Omental fat pad (tissue), 4 donors: ENCODE measurements around the gene HES3. TPM values are rescaled to one million over a fixed set of nuclear protein-coding genes. Genes with fewer than 3 reads are reported as not detected.

Experiments used
- ATAC-seq: fragments of 150-250 bp; one replicate; pipeline ENCODE4 v1.9.1; 2016; ENCODE audit warnings: mild to moderate bottlenecking, moderate library complexity; ENCODE audit not compliant: low FRiP score
- DNase-seq: peaks from one replicate; pipeline ENCODE4 v3.0.0-alpha.2; 2019; ENCODE audit warnings: low spot score
- total RNA-seq, 4 donors: library from RNA; depleted of rRNA; stranded (reverse); fragments of >200 nt; gene quantifications; one replicate each; pipeline ENCODE4 v1.1.0, GENCODE V29; 2016
- TF ChIP-seq, protein P1 (sequence below), 3 donors: fragments of 450-650 bp; IDR thresholded peaks; one replicate each; pipeline ENCODE4 v1.5.1; 2016 to 2017; ENCODE audit warnings: antibody characterized with exemption in 3 of 3, mild to moderate bottlenecking in 3 of 3, moderate library complexity in 2 of 3

Gene HES3
- total RNA-seq, 4 donors from 2014 or later, result not detected

DNA sequence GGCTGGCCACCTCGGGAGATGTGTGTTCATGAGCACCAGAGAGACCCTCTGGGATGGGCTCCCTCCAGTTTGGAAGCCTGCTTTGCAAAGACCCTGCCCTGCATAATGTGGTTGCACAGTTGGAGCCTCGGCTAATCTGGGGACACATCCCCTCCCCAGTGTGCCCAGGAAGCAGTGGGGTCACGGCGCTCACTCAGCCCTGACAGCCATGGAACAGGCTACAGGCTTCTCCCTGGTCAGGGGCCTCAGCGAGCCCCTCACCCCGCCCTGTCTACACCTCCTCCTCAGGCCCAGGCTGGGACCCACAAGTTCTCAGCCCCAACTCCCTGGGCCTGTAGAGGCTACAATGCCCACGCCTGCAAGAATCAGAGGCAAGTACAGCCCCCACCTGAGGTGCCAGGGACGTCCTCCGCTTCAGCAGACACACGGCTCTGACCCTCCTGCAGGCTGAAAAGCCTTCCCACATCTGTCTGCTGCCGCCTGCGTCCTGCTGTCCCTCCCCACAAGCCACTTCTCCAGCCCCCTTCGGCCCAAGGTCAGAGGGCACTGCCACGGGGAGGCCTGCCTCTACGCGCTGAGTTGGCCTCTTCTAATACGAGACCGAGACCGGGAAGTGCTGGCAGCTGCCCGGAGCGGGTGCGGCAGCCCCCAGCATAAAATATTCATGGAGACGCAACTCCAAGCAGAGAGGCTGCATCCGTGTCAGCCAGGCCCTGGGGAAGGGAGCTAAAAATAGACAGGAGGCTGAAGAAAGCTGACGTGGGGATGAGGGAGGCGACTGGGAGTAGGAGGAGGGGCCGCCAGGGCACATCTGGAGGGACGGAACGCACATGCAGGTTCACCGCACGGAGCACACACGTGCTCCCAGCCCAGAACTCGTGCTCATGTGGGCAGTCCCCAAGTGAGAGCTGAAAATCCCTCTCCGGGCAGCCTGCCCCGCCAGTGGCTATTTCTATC is 32.1 kb downstream of the HES3 start:
- DNase-seq (no peak), ATAC-seq (peak; percentile 21)
- TF ChIP-seq, protein P1, sequence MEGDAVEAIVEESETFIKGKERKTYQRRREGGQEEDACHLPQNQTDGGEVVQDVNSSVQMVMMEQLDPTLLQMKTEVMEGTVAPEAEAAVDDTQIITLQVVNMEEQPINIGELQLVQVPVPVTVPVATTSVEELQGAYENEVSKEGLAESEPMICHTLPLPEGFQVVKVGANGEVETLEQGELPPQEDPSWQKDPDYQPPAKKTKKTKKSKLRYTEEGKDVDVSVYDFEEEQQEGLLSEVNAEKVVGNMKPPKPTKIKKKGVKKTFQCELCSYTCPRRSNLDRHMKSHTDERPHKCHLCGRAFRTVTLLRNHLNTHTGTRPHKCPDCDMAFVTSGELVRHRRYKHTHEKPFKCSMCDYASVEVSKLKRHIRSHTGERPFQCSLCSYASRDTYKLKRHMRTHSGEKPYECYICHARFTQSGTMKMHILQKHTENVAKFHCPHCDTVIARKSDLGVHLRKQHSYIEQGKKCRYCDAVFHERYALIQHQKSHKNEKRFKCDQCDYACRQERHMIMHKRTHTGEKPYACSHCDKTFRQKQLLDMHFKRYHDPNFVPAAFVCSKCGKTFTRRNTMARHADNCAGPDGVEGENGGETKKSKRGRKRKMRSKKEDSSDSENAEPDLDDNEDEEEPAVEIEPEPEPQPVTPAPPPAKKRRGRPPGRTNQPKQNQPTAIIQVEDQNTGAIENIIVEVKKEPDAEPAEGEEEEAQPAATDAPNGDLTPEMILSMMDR (IDR thresholded peaks at IDR 0.05), result no peak

DNA sequence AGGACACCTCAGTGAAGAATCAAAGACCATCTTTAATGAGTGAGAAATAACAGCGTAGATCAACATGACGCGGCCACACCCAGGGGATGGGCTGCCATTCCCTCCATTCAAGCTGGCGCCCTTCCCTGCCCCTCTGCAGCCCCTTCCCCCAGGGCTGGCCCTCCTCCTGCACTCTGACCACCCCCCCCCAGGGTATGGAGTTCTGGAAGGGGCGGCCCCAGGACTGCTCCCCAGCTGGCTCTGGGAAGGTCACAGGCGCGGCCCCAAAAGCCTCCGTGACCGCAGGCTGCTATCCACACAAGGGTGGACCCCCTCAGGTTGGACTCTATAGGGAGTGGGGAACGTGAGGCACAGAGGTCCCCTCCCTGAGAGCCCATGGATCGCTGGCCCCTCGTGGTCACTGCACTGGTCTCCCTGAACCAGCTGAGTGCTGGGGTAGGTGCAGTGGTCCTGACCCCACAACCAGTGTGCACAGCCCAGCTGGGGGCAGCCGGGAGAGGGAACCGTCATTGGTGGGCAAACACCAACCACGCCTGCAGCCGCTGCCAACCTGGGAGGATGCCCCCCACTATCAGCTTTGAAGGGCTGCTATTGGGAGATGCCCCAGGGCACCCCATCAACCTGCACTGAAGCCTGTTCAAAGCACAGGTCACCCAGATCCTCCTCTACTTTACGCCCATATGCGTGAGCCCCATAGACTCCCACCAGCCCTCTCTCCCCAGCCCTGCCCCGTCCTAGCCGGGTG is 33.0 kb downstream of the HES3 start:
- no peak for DNase-seq
- TF ChIP-seq, protein P1 (IDR thresholded peaks at IDR 0.05), result no peak
- no peak for ATAC-seq

DNA sequence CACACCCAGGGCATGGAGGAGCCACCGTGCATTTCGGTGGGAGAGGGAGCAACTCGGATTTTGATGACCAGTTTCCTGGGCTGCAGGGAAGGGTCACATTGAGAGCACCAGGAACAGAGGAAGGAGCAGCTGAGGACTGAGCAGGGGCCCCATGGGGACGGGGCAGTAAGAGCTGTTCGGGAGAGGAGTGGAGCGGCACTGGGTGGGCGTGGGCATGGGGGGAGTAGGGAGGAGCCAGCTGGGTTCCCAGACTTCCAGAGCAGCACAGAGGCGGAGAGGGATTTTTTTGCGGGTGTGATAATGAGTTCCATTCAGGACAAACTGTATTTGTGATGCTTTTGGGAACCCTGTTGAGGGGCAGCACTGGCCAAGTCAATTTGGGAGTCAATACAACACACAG is 34.3 kb downstream of the HES3 start:
- ATAC-seq, result no peak
- DNase-seq, result no peak
- TF ChIP-seq, protein P1 (IDR thresholded peaks at IDR 0.05), result no peak

DNA sequence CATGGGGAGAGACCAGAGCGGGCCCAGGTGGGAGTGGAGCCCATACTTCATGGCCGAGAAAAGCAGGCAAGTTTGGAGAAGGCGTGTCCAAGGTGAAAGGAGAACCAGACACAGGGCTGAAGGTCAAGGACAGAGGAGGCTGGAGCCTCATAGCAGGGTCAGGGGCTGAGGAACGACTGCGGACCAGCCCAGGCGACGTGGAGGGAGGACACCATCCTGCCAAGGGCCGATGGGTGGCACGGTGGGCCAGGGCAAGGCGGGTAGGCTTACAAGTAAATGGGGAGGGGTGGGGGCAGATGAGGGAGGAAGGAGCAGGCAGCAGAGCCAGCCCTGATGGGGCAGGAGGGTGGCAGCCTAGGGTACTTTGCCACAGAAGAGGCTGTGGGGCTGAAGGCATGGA is 35.1 kb downstream of the HES3 start:
- DNase-seq (no peak), ATAC-seq (no peak)
- TF ChIP-seq, protein P1 (IDR thresholded peaks at IDR 0.05), result no peak

DNA sequence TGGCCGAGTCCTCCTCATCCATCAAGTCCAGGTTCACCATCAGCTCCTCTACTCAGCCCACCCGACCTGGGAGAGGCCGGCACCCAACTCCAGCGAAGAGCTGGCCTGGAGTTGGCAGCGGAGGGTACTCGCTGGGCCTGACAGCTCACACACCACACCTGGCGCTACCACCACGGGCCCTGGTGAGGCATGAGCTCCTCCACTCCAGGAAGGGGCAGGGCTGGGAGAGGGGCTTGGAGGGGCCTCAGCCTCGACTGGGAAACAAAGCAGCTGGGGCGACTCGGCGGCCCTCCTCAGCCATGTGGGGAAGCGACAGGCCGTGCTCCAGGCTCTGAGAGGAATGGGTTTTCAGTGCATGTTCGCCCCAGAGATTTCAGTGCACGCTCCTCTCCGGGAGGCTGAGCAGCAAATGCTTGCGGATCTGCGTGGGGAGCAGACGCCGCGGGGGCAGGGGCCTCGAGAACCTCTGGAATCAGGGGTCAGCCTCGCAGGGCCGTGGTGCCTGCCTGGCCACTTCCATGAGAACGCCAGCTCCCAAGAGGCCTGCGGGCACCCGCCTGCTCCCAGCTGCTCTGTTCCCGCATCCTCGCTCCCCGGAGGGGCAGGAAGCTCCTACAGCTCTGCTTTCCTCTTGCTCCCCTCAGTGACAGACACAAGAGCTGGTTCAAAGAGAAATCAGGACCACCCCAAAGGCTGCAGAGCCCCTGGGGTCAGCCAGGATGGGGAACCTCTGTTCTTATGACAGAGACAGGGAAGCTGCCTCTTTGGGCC is 35.8 kb downstream of the HES3 start:
- TF ChIP-seq, protein P1 (IDR thresholded peaks at IDR 0.05), result no peak
- ATAC-seq (no peak), DNase-seq (no peak)

DNA sequence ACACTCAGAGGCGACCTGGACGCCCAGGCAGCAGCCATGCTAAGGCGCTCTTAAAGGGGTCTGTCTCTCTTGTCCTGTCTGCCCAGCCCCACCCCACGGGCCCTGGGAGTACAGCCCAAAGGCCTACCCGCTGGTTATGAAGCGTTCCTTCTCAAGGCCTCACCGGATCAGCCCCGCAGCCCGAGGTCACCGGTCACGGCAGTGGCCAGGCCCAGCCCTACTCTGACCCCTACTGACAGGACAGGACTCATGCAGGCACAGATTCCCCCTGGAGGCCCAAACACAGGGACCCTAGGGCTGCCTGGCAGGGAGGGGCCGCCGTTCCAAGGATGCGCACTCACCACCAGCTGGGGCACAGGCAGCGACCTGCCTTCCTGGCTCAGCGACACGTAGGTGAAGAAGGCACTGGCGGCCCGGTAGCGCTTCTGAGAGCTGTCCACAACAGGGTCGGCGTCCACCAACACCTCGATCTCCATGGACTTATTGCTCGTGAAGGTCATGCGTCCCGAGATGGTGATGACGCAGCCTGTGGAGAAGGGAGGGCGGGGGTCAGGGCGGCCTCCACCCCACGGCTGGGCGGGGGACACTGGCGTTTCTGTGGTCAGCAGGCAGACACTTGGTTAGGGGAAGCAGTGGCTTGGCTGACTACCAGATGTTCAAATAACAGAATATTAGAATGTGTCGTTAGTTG is 36.9 kb downstream of the HES3 start:
- ATAC-seq, result no peak
- DNase-seq, result no peak
- TF ChIP-seq, protein P1 (IDR thresholded peaks at IDR 0.05), result no peak
